NCI-H2196 treated with DMSO at 0.1 percent for 48 hours (cell line): ENCODE data around the gene GDPD2.
"Not testable (repeated sequence)": the region's sequence is repeated elsewhere in the genome, so short reads cannot be mapped to it uniquely, and the experiment has no call there.

Experiments
- DNase-seq: peaks from one replicate; lab custom pipeline; 2025; ENCODE audit not compliant: unreplicated experiment; lab: John Stamatoyannopoulos, UW

The GDPD2 gene, protein sequence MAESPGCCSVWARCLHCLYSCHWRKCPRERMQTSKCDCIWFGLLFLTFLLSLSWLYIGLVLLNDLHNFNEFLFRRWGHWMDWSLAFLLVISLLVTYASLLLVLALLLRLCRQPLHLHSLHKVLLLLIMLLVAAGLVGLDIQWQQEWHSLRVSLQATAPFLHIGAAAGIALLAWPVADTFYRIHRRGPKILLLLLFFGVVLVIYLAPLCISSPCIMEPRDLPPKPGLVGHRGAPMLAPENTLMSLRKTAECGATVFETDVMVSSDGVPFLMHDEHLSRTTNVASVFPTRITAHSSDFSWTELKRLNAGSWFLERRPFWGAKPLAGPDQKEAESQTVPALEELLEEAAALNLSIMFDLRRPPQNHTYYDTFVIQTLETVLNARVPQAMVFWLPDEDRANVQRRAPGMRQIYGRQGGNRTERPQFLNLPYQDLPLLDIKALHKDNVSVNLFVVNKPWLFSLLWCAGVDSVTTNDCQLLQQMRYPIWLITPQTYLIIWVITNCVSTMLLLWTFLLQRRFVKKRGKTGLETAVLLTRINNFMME

DNA sequence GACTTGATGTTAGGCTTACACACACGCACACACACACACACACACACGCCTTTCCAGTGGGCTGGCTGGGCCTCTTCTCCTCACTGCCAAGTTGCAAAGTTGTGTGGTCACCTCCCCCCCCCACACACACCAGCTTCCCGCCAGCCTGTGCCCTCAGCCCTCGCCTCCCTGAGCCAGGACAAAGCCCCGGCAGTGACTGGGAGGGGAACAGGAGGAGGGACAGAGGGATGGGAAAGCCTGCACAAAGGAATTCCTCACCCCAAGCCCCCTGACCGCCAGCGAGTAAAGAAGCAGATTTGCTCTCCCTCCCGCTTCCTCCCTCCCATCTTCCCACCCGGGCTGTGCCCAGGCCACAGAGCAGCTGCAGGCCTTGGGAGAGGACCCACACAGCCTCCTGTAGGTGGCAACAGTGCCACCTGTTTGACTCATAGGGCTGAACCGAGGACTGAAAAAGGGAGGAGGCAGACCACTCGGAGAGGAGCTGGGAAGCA lies at the start of gene GDPD2:
Gene GDPD2, plus strand, starts transcription at position 464 of the 491 bp plus-strand sequence. CDS start 1,671 bp downstream, outside the sequence.
- peak; percentile 16 for DNase-seq

DNA sequence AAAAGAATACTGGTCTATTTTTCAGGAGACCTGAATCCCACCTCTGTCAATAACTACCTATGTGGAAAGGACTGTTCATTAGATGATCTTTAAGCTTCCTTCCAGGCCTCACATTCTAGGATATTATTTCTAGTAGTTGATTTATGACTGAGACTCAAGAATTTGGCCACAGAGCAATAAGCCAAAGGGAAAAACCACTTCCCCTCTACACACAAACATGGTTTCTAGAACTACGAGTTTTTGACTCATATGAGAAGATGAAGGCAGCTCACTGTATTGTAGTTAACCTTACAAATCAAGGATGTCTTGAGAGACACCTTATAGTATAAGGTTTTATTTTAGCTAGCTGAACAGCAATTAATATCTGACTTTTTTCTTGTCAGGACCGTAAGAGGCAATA lies 36.9 kb upstream of the GDPD2 start:
- DNase-seq, result no peak

- DNase-seq, result no peak
Measured at GRCh38 chrX:70398899-70399298, 24.2 kb upstream of the GDPD2 start.

GRCh38 chrX:70400181-70400580 lies 22.9 kb upstream of the GDPD2 start:
- DNase-seq, result not testable (repeated sequence)

DNA sequence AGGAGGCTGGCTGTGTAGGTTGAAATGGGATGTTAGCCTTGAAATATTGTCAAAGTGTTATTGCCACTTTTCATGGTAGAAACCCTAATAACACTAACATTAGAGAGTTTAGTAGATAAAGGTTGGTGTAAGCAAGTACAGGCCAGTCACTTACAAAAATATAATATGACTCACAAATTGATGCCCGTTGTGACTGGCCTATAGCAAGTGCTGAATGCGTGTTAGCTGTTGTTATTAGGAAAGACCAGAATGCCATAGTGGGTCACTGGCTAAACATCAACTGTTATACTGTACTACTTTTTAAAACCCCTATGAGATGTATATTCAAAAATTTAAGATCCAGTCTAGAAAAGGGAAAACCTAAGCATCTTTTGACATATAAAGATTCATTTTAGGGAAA lies 20.4 kb upstream of the GDPD2 start:
- no peak for DNase-seq

DNA sequence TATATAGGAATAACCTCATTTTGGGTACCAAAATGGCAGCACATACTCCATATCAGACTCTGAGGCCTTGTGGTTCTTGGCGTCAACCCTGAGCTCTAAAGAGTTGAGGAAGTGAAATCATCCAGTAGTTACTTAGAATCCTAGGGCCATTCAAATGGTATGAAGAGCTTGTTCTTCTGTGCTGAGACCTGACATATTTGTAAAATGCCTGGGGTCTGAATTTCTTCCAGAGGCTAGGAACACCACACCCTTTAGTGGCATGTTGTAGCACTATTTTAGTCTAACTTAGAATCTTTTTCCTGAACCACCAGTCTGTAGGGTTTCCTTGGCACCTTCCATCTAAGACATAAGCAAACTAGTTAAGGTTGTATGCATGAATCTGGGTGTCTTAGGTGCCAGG lies 18.1 kb upstream of the GDPD2 start:
- DNase-seq, result no peak

DNA sequence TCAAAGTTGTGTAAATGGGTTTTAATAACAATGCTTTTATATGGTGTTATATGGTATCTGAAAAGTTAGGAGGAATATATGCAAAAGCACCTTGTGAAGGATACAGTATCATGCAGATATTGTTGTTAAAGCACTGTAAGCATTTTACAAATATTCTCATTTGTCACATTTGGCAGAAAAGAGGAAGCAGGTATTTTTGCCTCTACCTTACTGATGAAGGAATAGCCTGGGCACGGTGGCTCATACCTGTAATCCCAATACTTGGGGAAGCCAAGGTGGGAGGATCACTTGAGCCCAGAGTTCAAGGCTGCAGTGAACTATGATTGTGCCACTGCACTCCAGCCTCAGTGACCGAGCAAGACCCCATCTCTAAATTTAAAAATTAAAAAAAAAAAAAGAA lies 12.2 kb upstream of the GDPD2 start:
- no peak for DNase-seq

GRCh38 chrX:70411475-70411874 lies 11.6 kb upstream of the GDPD2 start:
- DNase-seq, result no peak

GRCh38 chrX:70421618-70422017 lies 1.5 kb upstream of the GDPD2 start:
- no peak for DNase-seq

DNA sequence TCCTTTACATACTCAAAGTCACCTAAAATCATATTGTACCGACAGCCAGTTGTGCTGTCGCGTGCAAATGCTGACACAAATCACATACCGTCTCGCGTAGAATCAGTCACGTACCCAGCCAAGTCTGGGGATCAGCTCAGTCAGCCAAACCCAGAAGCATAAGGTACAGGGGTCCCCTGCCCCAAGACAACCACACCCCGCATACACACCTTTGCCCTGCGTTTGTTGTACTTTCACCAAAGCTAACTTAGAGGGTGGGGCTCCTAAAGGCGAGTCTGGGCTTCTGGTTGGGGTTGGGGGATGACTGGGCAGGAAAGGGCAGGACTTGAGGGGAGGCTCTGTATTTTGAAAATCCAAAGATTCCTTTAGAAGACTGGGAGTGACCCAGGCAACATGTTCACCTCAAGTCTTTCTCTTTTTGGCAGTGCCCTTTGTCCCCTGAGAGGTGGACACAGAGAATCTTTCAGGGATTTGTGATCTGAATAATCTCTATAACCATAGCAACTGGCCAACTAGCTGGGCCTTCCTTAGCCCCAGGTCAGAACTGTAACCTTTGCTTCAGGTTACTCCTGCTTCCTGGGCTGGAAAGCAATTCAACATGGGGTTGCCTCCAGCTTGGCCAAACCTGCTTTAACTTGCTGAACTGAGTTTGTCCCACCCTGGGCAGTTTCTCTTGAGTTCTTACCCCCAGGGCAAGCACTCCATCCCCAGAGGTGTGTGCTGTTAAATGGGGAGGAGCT lies 992 bp downstream of the GDPD2 start:
- no peak for DNase-seq

GRCh38 chrX:70424801-70425200 lies 1.7 kb downstream of the GDPD2 start:
- no peak for DNase-seq

DNA sequence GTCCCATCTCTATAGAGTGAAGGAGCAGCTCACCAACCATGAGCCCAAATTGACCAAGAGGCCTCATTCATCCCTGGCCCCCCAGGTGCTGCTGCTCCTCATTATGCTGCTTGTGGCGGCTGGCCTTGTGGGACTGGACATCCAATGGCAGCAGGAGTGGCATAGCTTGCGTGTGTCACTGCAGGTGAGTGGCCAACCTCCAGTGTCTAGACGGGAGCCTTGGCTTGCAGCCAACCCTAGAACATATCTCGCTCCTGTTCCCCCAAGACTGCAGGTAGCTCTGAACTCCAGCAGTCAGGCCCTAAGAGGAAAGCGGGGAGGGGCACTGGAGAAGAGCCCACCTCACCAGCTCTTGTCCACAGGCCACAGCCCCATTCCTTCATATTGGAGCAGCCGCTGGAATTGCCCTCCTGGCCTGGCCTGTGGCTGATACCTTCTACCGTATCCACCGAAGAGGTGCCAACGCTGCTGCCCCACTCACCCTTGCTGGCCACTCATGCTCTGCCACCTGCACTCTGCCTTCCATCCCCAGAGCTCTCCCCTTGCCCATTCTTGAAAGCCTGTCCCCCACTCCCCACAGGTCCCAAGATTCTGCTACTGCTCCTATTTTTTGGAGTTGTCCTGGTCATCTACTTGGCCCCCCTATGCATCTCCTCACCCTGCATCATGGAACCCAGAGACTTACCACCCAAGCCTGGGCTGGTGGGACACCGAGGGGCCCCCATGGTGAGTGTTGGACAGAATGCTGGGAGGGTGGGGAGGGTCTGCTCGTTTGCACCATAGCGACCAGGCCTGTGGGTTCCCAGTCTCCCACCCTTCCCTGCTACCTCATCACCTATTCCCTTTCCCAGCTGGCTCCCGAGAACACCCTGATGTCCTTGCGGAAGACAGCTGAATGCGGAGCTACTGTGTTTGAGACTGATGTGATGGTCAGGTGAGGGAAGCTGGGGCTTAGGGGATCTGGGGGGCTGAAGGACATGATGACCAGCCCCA lies 3.5 kb downstream of the GDPD2 start:
- DNase-seq, result no peak

DNA sequence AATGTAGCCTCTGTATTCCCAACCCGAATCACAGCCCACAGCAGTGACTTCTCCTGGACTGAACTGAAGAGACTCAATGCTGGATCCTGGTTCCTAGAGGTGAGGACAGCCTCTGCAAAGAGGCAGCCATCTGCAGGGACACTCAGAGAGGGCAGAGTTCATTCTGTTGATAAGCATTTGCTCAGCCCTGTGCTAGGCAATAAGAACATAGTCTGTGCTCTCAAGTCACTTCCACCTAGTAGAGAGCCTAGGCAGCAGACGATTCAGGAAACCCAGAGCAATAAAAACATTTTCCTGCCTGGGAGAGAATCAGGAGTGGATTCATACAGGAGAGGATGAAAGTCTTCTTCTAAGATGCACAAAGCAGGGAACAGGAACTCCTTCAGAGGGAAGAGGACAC lies 4.3 kb downstream of the GDPD2 start:
- no peak for DNase-seq

DNA sequence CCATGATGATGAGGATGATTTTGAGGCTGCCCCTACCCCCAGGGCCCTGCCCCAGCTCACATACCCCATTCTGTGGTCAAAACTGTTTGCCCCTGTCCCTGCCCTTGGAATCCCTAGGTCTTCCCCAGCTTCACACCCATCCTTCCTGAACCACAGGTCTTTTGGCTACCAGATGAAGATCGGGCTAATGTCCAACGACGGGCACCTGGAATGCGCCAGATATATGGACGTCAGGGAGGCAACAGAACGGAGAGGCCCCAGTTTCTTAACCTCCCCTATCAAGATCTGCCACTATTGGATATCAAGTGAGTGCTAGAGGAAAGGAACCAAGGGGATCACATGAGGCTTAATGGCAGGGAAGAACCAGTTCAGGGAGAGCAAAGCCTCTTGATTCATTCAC lies 6.6 kb downstream of the GDPD2 start:
- no peak for DNase-seq

DNA sequence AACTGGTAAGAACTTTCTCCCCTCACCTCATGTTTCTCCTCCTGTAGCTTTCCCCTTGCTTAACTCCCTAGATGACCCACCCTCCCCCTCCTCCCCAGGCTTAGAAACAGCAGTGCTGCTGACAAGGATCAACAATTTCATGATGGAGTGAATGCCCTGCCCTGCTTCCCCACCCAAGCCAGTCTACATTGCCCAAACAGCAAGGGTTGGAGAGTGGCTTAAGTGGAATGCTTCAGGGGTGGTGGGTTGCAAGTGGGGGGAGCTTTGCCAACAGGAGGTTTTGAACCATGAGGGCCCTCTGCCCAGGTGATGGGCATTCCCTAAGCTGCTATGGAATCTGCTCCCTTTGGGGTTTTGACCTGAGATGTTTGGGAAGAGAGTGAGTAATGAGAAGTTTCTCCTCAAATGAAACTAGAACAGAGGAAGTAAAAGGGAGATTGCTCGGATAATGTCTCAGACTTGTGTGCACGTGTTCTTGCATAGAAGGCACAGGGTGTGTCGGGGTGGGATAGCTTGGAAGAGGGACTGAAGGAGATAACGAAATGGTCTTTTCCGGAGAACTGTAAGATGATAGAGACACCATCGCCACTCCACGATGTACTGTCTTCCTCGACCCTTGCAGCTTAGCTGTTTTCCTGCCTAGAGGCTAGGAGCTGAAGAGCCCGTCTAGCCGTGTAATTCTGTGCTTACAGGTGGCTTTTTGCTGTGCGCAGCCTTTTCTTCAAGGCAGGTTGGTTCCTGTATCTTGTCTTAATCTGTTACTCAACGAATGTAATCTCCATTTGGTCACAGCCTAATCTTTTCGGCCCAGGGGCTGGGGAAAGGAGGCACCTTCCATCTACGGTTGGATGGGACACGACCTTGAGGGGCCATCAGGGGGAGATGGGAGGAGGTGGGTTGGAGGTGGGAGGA lies 10.1 kb downstream of the GDPD2 start:
- no peak for DNase-seq

- peak; percentile 53 for DNase-seq
Measured at GRCh38 chrX:70433848-70434351, 10.8 kb downstream of the GDPD2 start.

- peak; percentile 83 for DNase-seq
Measured at GRCh38 chrX:70434352-70434866, 11.3 kb downstream of the GDPD2 start.

DNA sequence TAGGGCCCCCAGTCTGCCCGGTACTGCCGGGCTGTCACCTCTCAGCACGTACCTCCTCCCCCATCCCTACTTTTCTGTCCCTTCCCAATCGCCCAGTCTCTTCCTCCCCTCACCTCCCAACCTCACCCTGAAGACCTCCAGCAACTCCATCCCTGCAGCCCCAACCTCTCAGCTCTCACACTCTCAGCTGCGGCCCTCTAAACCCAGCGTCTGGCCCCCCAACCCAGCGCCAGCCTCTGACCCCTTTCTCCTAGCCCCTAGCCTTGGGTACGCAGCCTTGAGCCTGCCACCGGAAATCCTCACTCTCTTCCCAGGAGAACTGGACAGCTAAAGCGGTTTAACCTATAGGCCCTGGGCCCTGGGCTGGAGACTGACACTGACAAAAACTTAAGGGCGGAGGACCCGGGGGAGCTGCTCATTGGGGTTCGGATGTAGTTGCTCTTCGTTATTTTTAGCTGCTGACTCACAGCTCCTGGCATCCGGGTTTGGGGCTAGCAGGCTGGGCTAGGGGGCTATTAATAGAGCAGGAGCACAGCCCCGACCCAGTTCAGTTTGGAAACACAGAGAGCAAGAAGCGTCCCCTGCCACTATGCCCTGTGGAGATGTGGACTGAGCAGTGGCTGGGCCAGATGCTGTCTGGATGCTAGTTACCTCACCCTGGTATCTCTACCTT lies 11.9 kb downstream of the GDPD2 start:
- DNase-seq, result no peak

DNA sequence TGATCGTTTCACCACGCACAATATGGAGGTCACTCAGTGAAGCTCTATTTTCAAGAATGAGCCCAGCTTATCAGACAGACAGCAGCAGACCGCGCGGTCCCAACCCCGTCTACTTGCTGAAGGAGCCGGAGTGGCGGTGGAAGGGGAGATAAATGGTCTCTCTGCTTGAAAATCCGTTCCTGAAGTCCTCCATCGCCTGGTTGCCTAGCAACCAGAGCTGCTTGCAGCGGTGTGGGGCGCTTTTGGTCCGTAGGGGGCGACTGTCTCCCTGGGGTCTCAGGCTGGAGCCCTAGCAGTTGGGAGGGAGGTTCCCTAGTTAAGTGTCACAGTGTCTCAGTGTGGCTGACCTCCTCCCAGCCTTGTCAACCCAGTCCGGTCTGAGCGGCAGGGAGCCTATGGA lies 13.2 kb downstream of the GDPD2 start:
- DNase-seq, result no peak
